K562 (cell line): ENCODE data around the gene PTK6. TPM values are rescaled to one million over a fixed set of nuclear protein-coding genes. Genes with fewer than 3 reads are reported as not detected.

Experiments
- DPF2 ChIP-seq: fragments of 450-650 bp; IDR thresholded peaks from 2 replicates; pipeline ENCODE4 v1.6.1; 2016
- E2F3 ChIP-seq: fragments of 250-450 bp; sonication (Bioruptor Pico); IDR thresholded peaks from 2 replicates; pipeline ENCODE4 v1.4.0; 2020; ENCODE audit warnings: mild to moderate bottlenecking
- EGR1 ChIP-seq: fragments of 450-650 bp; conservative IDR thresholded peaks from 2 replicates; pipeline ENCODE4 v1.6.1; 2017; ENCODE audit warnings: mild to moderate bottlenecking
- FOSL1 ChIP-seq: fragments of 200-800 bp; sonication (Bioruptor generic); conservative IDR thresholded peaks from 2 replicates; pipeline ENCODE4 v1.6.1; 2016; ENCODE audit warnings: missing genetic modification characterization, missing compliant biosample characterization
- NCOA6 ChIP-seq: fragments of 450-650 bp; IDR thresholded peaks from 2 replicates; pipeline ENCODE4 v1.6.1; 2017; ENCODE audit warnings: mild to moderate bottlenecking
- POLR2G ChIP-seq: fragments of 200-400 bp; formaldehyde crosslinking; IDR thresholded peaks from 2 replicates; pipeline ENCODE4 v1.6.1; 2017; ENCODE audit warnings: low read depth, mild to moderate bottlenecking, antibody characterized with exemption, low read length, moderate library complexity
- RBFOX2 ChIP-seq: fragments of 200-400 bp; formaldehyde crosslinking; IDR thresholded peaks from 2 replicates; pipeline ENCODE4 v1.6.1; 2017; ENCODE audit warnings: low read depth, mild to moderate bottlenecking, low read length, moderate library complexity
- TBP ChIP-seq: optimal IDR thresholded peaks from 2 replicates; pipeline ENCODE3; 2011; ENCODE audit warnings: low read depth, low read length, improper control_type of control experiment
- TEAD1 ChIP-seq, 2 experiments: fragments of 450-650 bp in 1 of 2; sonication (generic) in 1 of 2; formaldehyde crosslinking; IDR thresholded peaks; 2 replicates each; pipeline versions ENCODE4 v1.4.0 to v1.8.0; 2020 to 2022; ENCODE audit warnings: mild to moderate bottlenecking in 2 of 2, missing genetic modification reagents in 1 of 2
- TRIM24 ChIP-seq, 2 experiments: fragments of 450-650 bp; IDR thresholded peaks; 2 replicates each; pipeline ENCODE4 v1.6.1; 2016
- ZFX ChIP-seq: sonication (generic); formaldehyde crosslinking; IDR thresholded peaks from 2 replicates; pipeline ENCODE4 v1.8.0; 2022; ENCODE audit warnings: mild to moderate bottlenecking, missing genetic modification reagents, moderate library complexity
- polyA plus RNA-seq, 8 experiments: library from polyadenylated mRNA; depleted of rRNA in 4 of 8; stranded (reverse) in 5 of 8; unstranded in 3 of 8; fragments of >200 nt; fragmentation: Nextera tagmentation in 2 of 8; fragmentation: Illumina TruSeq in 1 of 8; extraction: Ambion mirVana in 2 of 8; extraction: Trizol in 1 of 8; gene quantifications; 2 replicates each; pipeline versions ENCODE4 v1.2.1 to v1.2.3, GENCODE V29; 2011 to 2014; ENCODE audit warnings: inconsistent platforms in 1 of 8, missing spikeins in 1 of 8
- total RNA-seq, 7 experiments: library from RNA; depleted of rRNA in 6 of 7; stranded (reverse); fragments of >200 nt in 6 of 7; fragmentation: Illumina TruSeq in 2 of 7; extraction: Trizol in 2 of 7; gene quantifications; 2 replicates each; pipeline versions ENCODE4 v1.2.1 to v1.2.3, GENCODE V29; 2011 to 2021; ENCODE audit warnings: low replicate concordance in 1 of 7
- TF ChIP-seq, protein P1 (sequence below), 2 experiments: IDR thresholded peaks; 2 replicates each; pipeline ENCODE4 v1.6.1; 2011; ENCODE audit warnings: borderline replicate concordance in 1 of 2, control low read depth in 1 of 2, low read depth in 1 of 2, low read length in 1 of 2, mild to moderate bottlenecking in 1 of 2, mixed read lengths in 1 of 2, moderate library complexity in 1 of 2; ENCODE audit not compliant: insufficient read depth in 1 of 2, insufficient read length in 1 of 2, poor library complexity in 1 of 2, severe bottlenecking in 1 of 2; ENCODE audit errors: extremely low read depth in 1 of 2
- TF ChIP-seq, protein P2 (sequence below): fragments of 450-650 bp; IDR thresholded peaks from 2 replicates; pipeline ENCODE4 v1.6.1; 2016; ENCODE audit warnings: borderline replicate concordance
- TF ChIP-seq, protein P3 (sequence below): fragments of 250-450 bp; sonication (Bioruptor Pico); IDR thresholded peaks from 2 replicates; pipeline ENCODE4 v1.5.0; 2021
- TF ChIP-seq, protein P4 (sequence below), 3 experiments: fragments of 200-800 bp in 1 of 3; sonication (Bioruptor generic) in 1 of 3; sonication (generic) in 1 of 3; formaldehyde crosslinking in 1 of 3; IDR thresholded peaks; 2 replicates each; pipeline versions ENCODE4 v1.6.1 to v1.8.0; 2016 to 2022; ENCODE audit warnings: mild to moderate bottlenecking in 2 of 3, missing compliant biosample characterization in 2 of 3, missing genetic modification characterization in 2 of 3, missing genetic modification reagents in 1 of 3
- TF ChIP-seq, protein P5 (sequence below): sonication (generic); formaldehyde crosslinking; IDR thresholded peaks from 2 replicates; pipeline ENCODE4 v1.8.0; 2022; ENCODE audit warnings: mild to moderate bottlenecking, missing genetic modification reagents

PTK6 gene
- total and polyA plus RNA-seq, 9 of the 15 experiments (the other 6 are each of a cell fraction or from before 2014, with no cell fraction given), result 0.07 TPM; not detected in 8

DNA sequence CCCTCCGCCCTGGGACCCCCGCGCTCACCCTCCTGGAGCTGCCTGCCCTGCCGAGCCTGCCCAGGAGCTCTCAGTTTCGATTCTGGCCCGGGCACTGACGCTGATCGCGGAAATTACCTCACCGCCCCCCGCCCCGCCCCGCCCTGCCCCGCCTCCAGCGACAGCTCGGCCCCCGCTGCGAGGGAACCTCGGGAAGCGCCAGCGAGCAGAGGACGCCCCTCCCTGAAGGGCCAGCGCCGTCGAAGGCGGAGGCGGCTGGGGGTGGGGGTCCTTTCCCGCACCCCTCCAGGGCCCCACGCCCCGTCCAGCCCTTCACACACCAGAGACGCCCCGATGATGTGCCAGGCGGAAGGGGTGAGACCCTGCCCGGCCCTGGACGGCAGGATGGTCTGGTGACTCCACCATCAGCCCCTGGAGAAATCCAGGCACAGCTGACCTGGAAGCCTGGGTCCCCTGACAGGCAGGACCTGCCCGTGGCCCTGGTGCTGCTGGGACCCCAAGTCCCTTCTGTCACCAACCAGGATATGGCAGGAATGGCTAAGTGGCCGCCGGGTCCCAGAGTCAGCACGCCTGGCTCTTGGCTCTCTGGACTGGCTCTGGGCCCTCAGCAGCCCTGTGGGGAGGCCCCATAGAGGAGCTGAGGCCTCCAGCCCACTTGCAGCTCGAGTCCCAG is 37.1 kb upstream of the PTK6 start, which contains the start of gene HELZ2 (continued):
- TF ChIP-seq, protein P1, sequence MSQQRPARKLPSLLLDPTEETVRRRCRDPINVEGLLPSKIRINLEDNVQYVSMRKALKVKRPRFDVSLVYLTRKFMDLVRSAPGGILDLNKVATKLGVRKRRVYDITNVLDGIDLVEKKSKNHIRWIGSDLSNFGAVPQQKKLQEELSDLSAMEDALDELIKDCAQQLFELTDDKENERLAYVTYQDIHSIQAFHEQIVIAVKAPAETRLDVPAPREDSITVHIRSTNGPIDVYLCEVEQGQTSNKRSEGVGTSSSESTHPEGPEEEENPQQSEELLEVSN (IDR thresholded peaks at IDR 0.05; ENCODE audit: borderline replicate concordance in 1 of 2, extremely low read depth in 1 of 2, insufficient read depth in 1 of 2, insufficient read length in 1 of 2, low read depth in 1 of 2, low read length in 1 of 2, poor library complexity in 1 of 2, severe bottlenecking in 1 of 2), result peak in 1 of 2 experiments; percentile 62
- TF ChIP-seq NCOA6 (peak; percentile 79), TRIM24 (IDR thresholded peaks at IDR 0.05) (0 out of 4 replicates have a peak, but pooled peaks of 1 of the 2 experiments have one; percentile 11), ZFX (peak; percentile 58), DPF2 (no peak), TEAD1 (CRISPR knock-in tag; IDR thresholded peaks at IDR 0.05) (0 out of 4 replicates have a peak, but pooled peaks of 1 of the 2 experiments have one; percentile 56), E2F3 (CRISPR knock-in tag) (no peak), RBFOX2 (peak; percentile 66), EGR1 (peak; percentile 65), TBP (peak; percentile 61), FOSL1 (tag) (no peak), POLR2G (peak; percentile 79)
- TF ChIP-seq, protein P2, sequence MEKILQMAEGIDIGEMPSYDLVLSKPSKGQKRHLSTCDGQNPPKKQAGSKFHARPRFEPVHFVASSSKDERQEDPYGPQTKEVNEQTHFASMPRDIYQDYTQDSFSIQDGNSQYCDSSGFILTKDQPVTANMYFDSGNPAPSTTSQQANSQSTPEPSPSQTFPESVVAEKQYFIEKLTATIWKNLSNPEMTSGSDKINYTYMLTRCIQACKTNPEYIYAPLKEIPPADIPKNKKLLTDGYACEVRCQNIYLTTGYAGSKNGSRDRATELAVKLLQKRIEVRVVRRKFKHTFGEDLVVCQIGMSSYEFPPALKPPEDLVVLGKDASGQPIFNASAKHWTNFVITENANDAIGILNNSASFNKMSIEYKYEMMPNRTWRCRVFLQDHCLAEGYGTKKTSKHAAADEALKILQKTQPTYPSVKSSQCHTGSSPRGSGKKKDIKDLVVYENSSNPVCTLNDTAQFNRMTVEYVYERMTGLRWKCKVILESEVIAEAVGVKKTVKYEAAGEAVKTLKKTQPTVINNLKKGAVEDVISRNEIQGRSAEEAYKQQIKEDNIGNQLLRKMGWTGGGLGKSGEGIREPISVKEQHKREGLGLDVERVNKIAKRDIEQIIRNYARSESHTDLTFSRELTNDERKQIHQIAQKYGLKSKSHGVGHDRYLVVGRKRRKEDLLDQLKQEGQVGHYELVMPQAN, result no peak
- TF ChIP-seq, protein P3, sequence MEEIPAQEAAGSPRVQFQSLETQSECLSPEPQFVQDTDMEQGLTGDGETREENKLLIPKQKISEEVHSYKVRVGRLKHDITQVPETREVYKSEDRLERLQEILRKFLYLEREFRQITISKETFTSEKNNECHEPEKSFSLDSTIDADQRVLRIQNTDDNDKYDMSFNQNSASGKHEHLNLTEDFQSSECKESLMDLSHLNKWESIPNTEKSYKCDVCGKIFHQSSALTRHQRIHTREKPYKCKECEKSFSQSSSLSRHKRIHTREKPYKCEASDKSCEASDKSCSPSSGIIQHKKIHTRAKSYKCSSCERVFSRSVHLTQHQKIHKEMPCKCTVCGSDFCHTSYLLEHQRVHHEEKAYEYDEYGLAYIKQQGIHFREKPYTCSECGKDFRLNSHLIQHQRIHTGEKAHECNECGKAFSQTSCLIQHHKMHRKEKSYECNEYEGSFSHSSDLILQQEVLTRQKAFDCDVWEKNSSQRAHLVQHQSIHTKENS, result no peak
- TF ChIP-seq, protein P4, sequence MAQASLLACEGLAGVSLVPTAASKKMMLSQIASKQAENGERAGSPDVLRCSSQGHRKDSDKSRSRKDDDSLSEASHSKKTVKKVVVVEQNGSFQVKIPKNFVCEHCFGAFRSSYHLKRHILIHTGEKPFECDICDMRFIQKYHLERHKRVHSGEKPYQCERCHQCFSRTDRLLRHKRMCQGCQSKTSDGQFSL (CRISPR knock-in tag; IDR thresholded peaks at IDR 0.05), result 0 out of 2 replicates have a peak, but pooled peaks have one; percentile 38
- TF ChIP-seq, protein P4 (tag; IDR thresholded peaks at IDR 0.05), result no peak
- TF ChIP-seq, protein P5, sequence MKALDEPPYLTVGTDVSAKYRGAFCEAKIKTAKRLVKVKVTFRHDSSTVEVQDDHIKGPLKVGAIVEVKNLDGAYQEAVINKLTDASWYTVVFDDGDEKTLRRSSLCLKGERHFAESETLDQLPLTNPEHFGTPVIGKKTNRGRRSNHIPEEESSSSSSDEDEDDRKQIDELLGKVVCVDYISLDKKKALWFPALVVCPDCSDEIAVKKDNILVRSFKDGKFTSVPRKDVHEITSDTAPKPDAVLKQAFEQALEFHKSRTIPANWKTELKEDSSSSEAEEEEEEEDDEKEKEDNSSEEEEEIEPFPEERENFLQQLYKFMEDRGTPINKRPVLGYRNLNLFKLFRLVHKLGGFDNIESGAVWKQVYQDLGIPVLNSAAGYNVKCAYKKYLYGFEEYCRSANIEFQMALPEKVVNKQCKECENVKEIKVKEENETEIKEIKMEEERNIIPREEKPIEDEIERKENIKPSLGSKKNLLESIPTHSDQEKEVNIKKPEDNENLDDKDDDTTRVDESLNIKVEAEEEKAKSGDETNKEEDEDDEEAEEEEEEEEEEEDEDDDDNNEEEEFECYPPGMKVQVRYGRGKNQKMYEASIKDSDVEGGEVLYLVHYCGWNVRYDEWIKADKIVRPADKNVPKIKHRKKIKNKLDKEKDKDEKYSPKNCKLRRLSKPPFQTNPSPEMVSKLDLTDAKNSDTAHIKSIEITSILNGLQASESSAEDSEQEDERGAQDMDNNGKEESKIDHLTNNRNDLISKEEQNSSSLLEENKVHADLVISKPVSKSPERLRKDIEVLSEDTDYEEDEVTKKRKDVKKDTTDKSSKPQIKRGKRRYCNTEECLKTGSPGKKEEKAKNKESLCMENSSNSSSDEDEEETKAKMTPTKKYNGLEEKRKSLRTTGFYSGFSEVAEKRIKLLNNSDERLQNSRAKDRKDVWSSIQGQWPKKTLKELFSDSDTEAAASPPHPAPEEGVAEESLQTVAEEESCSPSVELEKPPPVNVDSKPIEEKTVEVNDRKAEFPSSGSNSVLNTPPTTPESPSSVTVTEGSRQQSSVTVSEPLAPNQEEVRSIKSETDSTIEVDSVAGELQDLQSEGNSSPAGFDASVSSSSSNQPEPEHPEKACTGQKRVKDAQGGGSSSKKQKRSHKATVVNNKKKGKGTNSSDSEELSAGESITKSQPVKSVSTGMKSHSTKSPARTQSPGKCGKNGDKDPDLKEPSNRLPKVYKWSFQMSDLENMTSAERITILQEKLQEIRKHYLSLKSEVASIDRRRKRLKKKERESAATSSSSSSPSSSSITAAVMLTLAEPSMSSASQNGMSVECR, result 0 out of 2 replicates have a peak, but pooled peaks have one; percentile 31
